ENCODE measurements around the gene OR2B2.
A peak's percentile ranks its signal among the peaks of the same experiment; 100 is the strongest.

OR2B2 gene

GRCh38 chr6:27871924-27872638 lies 40.1 kb downstream of the OR2B2 start:
- DNase-seq (ENCODE audit: low read depth): peak; percentile 96
- TF ChIP-seq CTCF (IDR thresholded peaks at IDR 0.05; ENCODE audit: insufficient read depth, low read depth, low read length, missing control alignments): peak; percentile 45
- H3K4me3 ChIP-seq (ENCODE audit: low read length): peak overlapping the region; percentile 74

DNA sequence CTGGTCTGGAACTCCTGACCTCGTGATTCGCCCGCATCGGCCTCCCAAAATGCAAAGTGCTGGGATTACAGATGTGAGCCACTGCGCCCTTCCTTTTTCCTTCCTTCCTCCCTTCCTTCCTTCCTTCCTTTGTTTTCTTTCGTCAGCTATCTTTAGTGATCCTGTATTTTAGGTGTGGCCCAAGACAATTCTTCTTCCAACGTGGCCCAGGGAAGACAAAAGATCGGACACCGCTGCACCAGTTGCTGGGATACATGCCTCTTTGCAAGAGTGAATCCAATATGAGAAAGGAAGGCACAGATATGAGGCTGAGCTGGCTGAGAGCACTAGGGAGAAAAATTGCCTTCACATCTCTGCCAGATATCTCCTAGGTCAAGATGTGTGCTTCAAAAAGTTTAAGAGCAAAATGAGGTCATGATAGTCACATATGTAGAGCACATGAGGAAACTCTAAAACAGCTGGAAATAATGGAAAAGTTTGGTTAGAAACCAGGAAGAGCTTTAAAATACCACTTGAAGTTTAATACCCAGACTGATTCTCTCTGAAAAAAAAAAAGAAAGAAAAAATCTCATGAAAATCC lies 41.8 kb downstream of the OR2B2 start:
- DNase-seq (ENCODE audit: low read depth): no peak
- TF ChIP-seq CTCF (IDR thresholded peaks at IDR 0.05; ENCODE audit: insufficient read depth, low read depth, low read length, missing control alignments): no peak
- H3K4me3 ChIP-seq (ENCODE audit: low read length): no peak overlapping the region

DNA sequence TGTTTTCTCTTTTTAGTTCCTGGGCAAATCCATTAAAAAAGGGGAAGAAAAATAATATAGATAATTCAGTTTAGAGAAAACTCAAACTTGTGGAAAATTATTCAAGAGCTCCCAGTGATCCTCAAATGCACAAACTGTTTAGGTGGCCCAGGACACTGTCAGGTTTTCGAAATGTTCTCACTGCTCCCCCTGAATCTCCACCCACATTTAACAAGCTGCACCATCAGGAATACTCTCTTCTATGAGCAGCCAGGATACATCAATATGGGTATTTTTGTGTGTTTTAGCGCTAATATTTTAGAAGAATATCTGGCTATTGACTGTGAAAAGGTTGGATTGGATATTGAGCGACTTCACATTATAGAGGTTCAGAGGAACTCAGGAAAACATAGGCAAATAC lies 43.9 kb downstream of the OR2B2 start:
- H3K4me3 ChIP-seq (ENCODE audit: low read length): no peak overlapping the region
- no peak for TF ChIP-seq CTCF (IDR thresholded peaks at IDR 0.05; ENCODE audit: insufficient read depth, low read depth, low read length, missing control alignments)
- DNase-seq (ENCODE audit: low read depth): no peak

DNA sequence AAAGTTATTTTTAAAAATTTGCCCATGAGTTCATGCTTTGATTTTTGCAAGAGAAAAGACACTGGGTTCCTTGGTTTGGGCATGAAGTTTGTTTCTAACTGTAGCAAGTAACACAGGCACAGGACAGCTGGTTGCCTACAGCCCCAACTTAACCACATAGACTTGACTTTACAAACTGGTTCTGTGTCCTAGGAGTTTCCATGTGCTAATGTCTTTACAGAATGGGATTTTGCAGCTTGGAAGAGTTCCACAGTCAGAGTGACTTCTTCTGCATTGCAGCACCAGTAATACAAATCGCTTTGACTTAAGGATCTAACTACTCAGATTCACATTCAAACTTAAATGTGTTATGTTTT lies 44.3 kb downstream of the OR2B2 start:
- H3K4me3 ChIP-seq (ENCODE audit: low read length): no peak overlapping the region
- no peak for DNase-seq (ENCODE audit: low read depth)
- TF ChIP-seq CTCF (IDR thresholded peaks at IDR 0.05; ENCODE audit: insufficient read depth, low read depth, low read length, missing control alignments): no peak

DNA sequence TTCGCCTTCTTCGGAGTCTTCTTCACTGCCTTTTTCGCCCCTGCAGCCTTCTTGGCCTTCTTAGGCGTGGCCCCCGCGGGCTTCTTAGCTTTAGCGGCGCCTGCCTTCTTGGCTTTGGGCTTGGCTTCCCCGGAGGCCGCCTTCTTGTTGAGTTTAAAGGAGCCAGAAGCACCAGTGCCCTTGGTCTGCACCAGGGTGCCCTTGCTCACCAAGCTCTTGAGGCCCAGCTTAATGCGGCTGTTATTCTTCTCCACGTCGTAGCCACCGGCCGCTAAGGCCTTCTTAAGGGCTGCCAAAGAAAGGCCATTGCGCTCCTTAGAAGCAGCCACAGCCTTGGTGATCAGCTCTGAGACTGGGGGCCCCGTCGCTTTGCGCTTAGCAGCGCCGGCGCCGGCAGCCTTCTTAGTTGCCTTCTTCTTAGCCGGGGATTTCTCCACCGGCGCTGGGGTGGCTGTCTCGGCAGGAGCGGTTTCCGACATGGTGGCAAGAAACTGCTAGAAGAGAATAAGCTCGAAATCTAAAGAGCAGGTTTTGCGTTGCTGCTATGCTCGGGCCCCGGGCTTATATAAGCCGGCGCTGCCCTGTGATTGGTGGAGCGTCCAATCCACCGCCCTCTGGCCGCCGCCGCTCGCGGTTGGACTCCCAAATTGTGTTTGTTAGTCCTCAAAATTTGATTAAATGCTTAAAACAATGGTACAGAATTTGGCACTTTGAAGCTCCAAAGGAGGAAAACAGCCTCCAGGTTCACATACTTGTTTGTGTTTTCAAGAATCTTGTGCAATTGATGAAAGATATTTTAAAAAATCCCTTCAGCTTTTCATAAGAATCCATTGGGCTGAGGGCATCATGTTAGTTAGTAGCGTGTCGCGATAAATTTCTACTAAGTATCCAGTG lies 44.9 kb downstream of the OR2B2 start:
- H3K4me3 ChIP-seq (ENCODE audit: low read length): peak overlapping the region; percentile 83
- TF ChIP-seq CTCF (IDR thresholded peaks at IDR 0.05; ENCODE audit: insufficient read depth, low read depth, low read length, missing control alignments): no peak
- peak; percentile 77 for DNase-seq (ENCODE audit: low read depth)

- peak; percentile 67 for DNase-seq (ENCODE audit: low read depth)
- TF ChIP-seq CTCF (IDR thresholded peaks at IDR 0.05; ENCODE audit: insufficient read depth, low read depth, low read length, missing control alignments): no peak
- peak overlapping the region; percentile 83 for H3K4me3 ChIP-seq (ENCODE audit: low read length)
These were observed 45.7 kb downstream of the OR2B2 start for GRCh38 chr6:27866357-27867050.

All from epithelial cell of esophagus (primary cell).